ENCODE measurements around the gene SERPINA12. TPM values are rescaled to one million over a fixed set of nuclear protein-coding genes. Genes with fewer than 3 reads are reported as not detected.

SERPINA12 gene
- total and polyA plus RNA-seq, 3 experiments from 2014 or later, result not detected

GRCh38 chr14:94524093-94524492 is 14.8 kb upstream of the SERPINA12 start:
- ChIA-PET CTCF (no interaction called here), POLR2A (no interaction called here)
- H3K4me1 Mint-ChIP-seq, result no peaks in the 10 kb centered on the region
- no peak for DNase-seq
- no peak overlapping the region for H3K4me3 ChIP-seq (ENCODE audit: low read length)
- no peaks in the 10 kb centered on the region for H3K4me1 ChIP-seq (ENCODE audit: insufficient read depth, low read length)
- no peak overlapping the region for H3K27ac Mint-ChIP-seq
- H3K9me3 Mint-ChIP-seq, result peaks cover 0 to 17% (median 2%) of the 10 kb centered on the region in 5 donors
- no peaks in the 10 kb centered on the region for H3K36me3 Mint-ChIP-seq
- no peaks in the 10 kb centered on the region for H3K36me3 ChIP-seq (ENCODE audit: insufficient read depth, low read length)
- peaks cover 3% of the 10 kb centered on the region for H3K27me3 ChIP-seq (ENCODE audit: insufficient read depth, low read length, poor library complexity, severe bottlenecking)
- no peak overlapping the region for H3K27ac ChIP-seq (ENCODE audit: low read depth, low read length)
- peaks cover 8 to 29% of the 10 kb centered on the region in 2 donors for H3K27me3 Mint-ChIP-seq
- no peak overlapping the region for H3K4me3 Mint-ChIP-seq
- H3K9me3 ChIP-seq (ENCODE audit: low read length), result no peaks in the 10 kb centered on the region

- ChIA-PET POLR2A (no interaction called here), CTCF (no interaction called here)
- Histone ChIP-seq H3K27me3 (ENCODE audit: insufficient read depth, low read length, poor library complexity, severe bottlenecking) (peaks cover 3% of the 10 kb centered on the region), H3K27ac (ENCODE audit: low read depth, low read length) (no peak overlapping the region), H3K9me3 (ENCODE audit: low read length) (no peaks in the 10 kb centered on the region), H3K4me3 (ENCODE audit: low read length) (no peak overlapping the region), H3K36me3 (ENCODE audit: insufficient read depth, low read length) (no peaks in the 10 kb centered on the region), H3K4me1 (ENCODE audit: insufficient read depth, low read length) (no peaks in the 10 kb centered on the region)
- Mint-ChIP-seq H3K27ac (no peak overlapping the region), H3K27me3 (peaks cover 8 to 29% of the 10 kb centered on the region in 2 donors), H3K9me3 (peaks cover 0 to 18% (median 2%) of the 10 kb centered on the region in 5 donors), H3K36me3 (no peaks in the 10 kb centered on the region), H3K4me3 (no peak overlapping the region), H3K4me1 (no peaks in the 10 kb centered on the region)
- DNase-seq, result no peak
These were observed 14.0 kb upstream of the SERPINA12 start for GRCh38 chr14:94523265-94523664.

DNA sequence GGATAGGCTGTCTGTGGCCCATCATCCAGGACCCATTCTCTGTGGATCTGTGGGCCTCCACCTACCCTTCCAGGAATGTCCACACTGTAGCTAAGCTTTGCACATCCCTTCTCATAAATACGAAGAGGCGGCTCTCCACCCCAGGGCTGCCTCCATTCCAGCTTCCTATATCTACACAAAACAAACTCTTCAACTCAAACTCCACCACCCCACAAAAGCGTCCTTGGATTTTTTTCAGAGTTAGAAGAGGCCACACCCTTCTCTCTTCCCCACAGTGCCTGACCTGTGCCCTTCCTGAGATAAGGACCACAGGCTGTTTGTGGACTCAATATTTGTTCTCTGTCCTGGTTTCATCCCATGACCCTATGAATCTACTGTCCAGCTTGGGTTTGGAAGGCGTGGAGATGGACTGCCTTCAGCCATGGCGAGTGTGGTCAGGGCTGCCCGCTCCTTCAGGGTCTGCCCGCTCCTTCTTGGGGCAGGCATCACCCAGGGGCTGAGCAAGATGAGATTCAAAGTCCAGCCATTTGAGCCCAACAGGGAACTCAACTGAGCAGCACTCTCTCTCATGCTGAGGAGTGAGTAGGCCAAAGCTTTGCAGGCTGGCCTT is 13.0 kb upstream of the SERPINA12 start:
- H3K27me3 ChIP-seq (ENCODE audit: insufficient read depth, low read length, poor library complexity, severe bottlenecking), result peaks cover 3% of the 10 kb centered on the region
- no peaks in the 10 kb centered on the region for H3K9me3 ChIP-seq (ENCODE audit: low read length)
- ChIA-PET POLR2A (no interaction called here), CTCF (no interaction called here)
- Mint-ChIP-seq H3K9me3 (peaks cover 0 to 18% (median 2%) of the 10 kb centered on the region in 5 donors), H3K4me3 (no peak overlapping the region), H3K4me1 (no peaks in the 10 kb centered on the region), H3K27ac (no peak overlapping the region), H3K27me3 (peaks cover 8 to 29% of the 10 kb centered on the region in 2 donors), H3K36me3 (no peaks in the 10 kb centered on the region)
- no peak for DNase-seq
- no peaks in the 10 kb centered on the region for H3K4me1 ChIP-seq (ENCODE audit: insufficient read depth, low read length)
- no peaks in the 10 kb centered on the region for H3K36me3 ChIP-seq (ENCODE audit: insufficient read depth, low read length)
- H3K4me3 ChIP-seq (ENCODE audit: low read length), result no peak overlapping the region
- no peak overlapping the region for H3K27ac ChIP-seq (ENCODE audit: low read depth, low read length)

DNA sequence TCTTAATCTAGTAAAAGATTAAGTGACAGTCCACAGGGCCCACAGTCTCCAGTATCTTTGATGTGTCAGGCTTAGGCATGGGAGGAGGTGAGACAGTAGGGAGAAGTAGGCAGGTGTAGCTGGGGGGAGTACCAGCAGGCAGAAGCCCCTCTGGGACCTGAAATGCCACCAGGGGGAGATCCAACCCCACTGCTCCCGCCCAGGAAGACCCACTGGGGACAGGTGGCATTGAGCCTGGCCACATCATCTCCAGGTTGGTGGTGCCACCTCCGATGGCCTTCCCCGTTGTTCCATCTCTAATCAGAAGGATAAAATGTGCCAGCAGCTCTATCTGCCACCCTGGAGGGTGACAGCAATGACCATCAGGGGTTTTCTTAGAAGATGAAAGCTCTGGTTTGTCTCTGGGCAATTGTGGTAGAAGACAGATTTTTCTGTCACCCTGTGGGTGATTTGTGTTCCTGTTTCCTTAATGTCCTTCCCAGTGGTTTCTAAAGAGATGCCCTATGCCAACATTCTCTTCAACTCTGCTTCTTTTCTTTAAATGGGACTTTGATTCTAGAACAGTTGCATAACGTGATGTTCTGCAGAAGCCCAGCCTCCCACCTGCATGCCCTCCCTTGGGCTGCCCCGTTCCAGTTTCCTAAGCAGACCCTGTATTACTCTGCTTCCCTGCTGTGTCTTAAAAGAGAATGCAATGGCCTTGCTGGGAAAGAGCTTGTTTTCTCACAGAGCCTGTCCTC is 12.3 kb upstream of the SERPINA12 start:
- Histone ChIP-seq H3K4me1 (ENCODE audit: insufficient read depth, low read length) (no peaks in the 10 kb centered on the region), H3K27ac (ENCODE audit: low read depth, low read length) (no peak overlapping the region), H3K36me3 (ENCODE audit: insufficient read depth, low read length) (no peaks in the 10 kb centered on the region), H3K27me3 (ENCODE audit: insufficient read depth, low read length, poor library complexity, severe bottlenecking) (peaks cover 3% of the 10 kb centered on the region), H3K9me3 (ENCODE audit: low read length) (no peaks in the 10 kb centered on the region), H3K4me3 (ENCODE audit: low read length) (no peak overlapping the region)
- Mint-ChIP-seq H3K27ac (no peak overlapping the region), H3K4me3 (no peak overlapping the region), H3K36me3 (no peaks in the 10 kb centered on the region), H3K9me3 (peaks cover 0 to 18% (median 2%) of the 10 kb centered on the region in 5 donors), H3K4me1 (no peaks in the 10 kb centered on the region), H3K27me3 (peaks cover 8 to 27% of the 10 kb centered on the region in 2 donors)
- ChIA-PET CTCF (no interaction called here), POLR2A (no interaction called here)
- no peak for DNase-seq

GRCh38 chr14:94517641-94518257 is 8.5 kb upstream of the SERPINA12 start:
- Histone ChIP-seq H3K27me3 (ENCODE audit: insufficient read depth, low read length, poor library complexity, severe bottlenecking) (no peaks in the 10 kb centered on the region), H3K36me3 (ENCODE audit: insufficient read depth, low read length) (no peaks in the 10 kb centered on the region), H3K4me3 (ENCODE audit: low read length) (no peak overlapping the region), H3K9me3 (ENCODE audit: low read length) (no peaks in the 10 kb centered on the region), H3K4me1 (ENCODE audit: insufficient read depth, low read length) (no peaks in the 10 kb centered on the region), H3K27ac (ENCODE audit: low read depth, low read length) (no peak overlapping the region)
- Mint-ChIP-seq H3K4me1 (no peaks in the 10 kb centered on the region), H3K27ac (no peak overlapping the region), H3K27me3 (peaks cover 7 to 14% of the 10 kb centered on the region in 2 donors), H3K4me3 (no peak overlapping the region), H3K9me3 (peaks cover 0 to 11% (median 0%) of the 10 kb centered on the region in 5 donors), H3K36me3 (no peaks in the 10 kb centered on the region)
- CTCF ChIA-PET, result no interaction called here
- POLR2A ChIA-PET, result no interaction called here
- DNase-seq, result no peak

- POLR2A ChIA-PET, result no interaction called here
- no peak overlapping the region for H3K27ac ChIP-seq (ENCODE audit: low read depth, low read length)
- H3K36me3 ChIP-seq (ENCODE audit: insufficient read depth, low read length), result no peaks in the 10 kb centered on the region
- H3K27me3 ChIP-seq (ENCODE audit: insufficient read depth, low read length, poor library complexity, severe bottlenecking), result no peaks in the 10 kb centered on the region
- no peak overlapping the region for H3K4me3 ChIP-seq (ENCODE audit: low read length)
- CTCF ChIA-PET, result no interaction called here
- H3K27ac Mint-ChIP-seq, result no peak overlapping the region
- no peaks in the 10 kb centered on the region for H3K36me3 Mint-ChIP-seq
- peaks cover 7 to 14% of the 10 kb centered on the region in 2 donors for H3K27me3 Mint-ChIP-seq
- H3K9me3 ChIP-seq (ENCODE audit: low read length), result no peaks in the 10 kb centered on the region
- H3K4me1 Mint-ChIP-seq, result no peaks in the 10 kb centered on the region
- no peak for DNase-seq
- H3K4me3 Mint-ChIP-seq, result no peak overlapping the region
- H3K4me1 ChIP-seq (ENCODE audit: insufficient read depth, low read length), result no peaks in the 10 kb centered on the region
- H3K9me3 Mint-ChIP-seq, result peaks cover 0 to 11% (median 0%) of the 10 kb centered on the region in 5 donors
These were observed 8.0 kb upstream of the SERPINA12 start for GRCh38 chr14:94517248-94517640.

DNA sequence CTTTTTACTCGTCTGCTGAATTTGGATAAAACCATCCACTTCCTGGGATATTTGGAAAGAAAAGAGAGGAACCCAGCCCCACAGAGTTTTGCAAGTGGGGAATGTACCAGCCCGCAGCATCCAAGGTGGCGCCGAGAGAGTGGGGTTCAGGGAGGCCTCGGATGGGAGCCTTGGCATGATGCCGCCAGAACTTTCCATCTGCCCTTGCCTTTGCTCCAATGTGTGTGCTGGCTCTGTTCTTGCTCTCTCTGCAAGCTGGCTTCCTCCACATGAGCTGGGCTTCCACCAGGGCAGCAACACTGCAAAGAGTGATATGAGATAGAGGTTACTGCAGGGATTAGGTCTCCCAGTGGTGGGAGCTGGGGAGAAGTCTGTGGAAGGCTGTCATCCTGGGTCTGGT is 6.6 kb upstream of the SERPINA12 start:
- no peak for DNase-seq
- Histone ChIP-seq H3K36me3 (ENCODE audit: insufficient read depth, low read length) (no peaks in the 10 kb centered on the region), H3K4me1 (ENCODE audit: insufficient read depth, low read length) (no peaks in the 10 kb centered on the region), H3K27ac (ENCODE audit: low read depth, low read length) (no peak overlapping the region), H3K27me3 (ENCODE audit: insufficient read depth, low read length, poor library complexity, severe bottlenecking) (no peaks in the 10 kb centered on the region), H3K9me3 (ENCODE audit: low read length) (no peaks in the 10 kb centered on the region), H3K4me3 (ENCODE audit: low read length) (no peak overlapping the region)
- peaks cover 0 to 8% (median 0%) of the 10 kb centered on the region in 5 donors for H3K9me3 Mint-ChIP-seq
- peaks cover 7 to 15% of the 10 kb centered on the region in 2 donors for H3K27me3 Mint-ChIP-seq
- H3K27ac Mint-ChIP-seq, result no peak overlapping the region
- no peak overlapping the region for H3K4me3 Mint-ChIP-seq
- POLR2A ChIA-PET, result no interaction called here
- H3K4me1 Mint-ChIP-seq, result no peaks in the 10 kb centered on the region
- H3K36me3 Mint-ChIP-seq, result no peaks in the 10 kb centered on the region
- CTCF ChIA-PET, result no interaction called here

DNA sequence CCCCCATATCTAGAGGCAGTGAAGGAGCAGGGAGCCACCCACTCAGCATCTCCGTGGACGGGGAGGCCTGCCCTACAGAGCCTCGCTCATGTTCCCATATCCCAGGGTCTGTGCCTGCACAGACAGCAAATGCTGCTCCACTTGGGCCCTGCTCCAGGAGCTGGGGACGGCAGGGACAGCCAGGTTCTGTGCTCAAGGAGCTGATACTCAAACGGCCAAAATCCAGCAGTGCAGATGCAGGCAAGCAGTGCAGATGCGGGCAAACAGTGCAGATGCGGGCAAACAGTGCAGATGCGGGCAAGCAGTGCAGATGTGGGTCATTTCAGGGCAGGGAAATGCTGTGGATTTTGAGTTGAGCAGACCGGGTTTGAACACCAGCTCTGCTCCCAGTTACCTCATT is 6.2 kb upstream of the SERPINA12 start:
- H3K4me1 ChIP-seq (ENCODE audit: insufficient read depth, low read length), result no peaks in the 10 kb centered on the region
- H3K4me3 ChIP-seq (ENCODE audit: low read length), result no peak overlapping the region
- Mint-ChIP-seq H3K27ac (no peak overlapping the region), H3K9me3 (peaks cover 0 to 8% (median 0%) of the 10 kb centered on the region in 5 donors), H3K4me3 (no peak overlapping the region), H3K27me3 (peaks cover 7 to 18% of the 10 kb centered on the region in 2 donors), H3K36me3 (no peaks in the 10 kb centered on the region), H3K4me1 (no peaks in the 10 kb centered on the region)
- ChIA-PET POLR2A (no interaction called here), CTCF (no interaction called here)
- H3K27ac ChIP-seq (ENCODE audit: low read depth, low read length), result no peak overlapping the region
- no peaks in the 10 kb centered on the region for H3K36me3 ChIP-seq (ENCODE audit: insufficient read depth, low read length)
- H3K27me3 ChIP-seq (ENCODE audit: insufficient read depth, low read length, poor library complexity, severe bottlenecking), result no peaks in the 10 kb centered on the region
- H3K9me3 ChIP-seq (ENCODE audit: low read length), result no peaks in the 10 kb centered on the region
- no peak for DNase-seq
